Kidney (tissue), 14 donors: ENCODE data around the gene ARID1B. TPM values are rescaled to one million over a fixed set of nuclear protein-coding genes. Genes with fewer than 3 reads are reported as not detected.

ENCODE experiments used
- DNase-seq, 5 donors: peaks; one replicate each; pipeline ENCODE4 v3.0.0-alpha.2; 2013 to 2020
- FAIRE-seq: peaks from 2 replicates; lab custom pipeline; 2012; peaks lifted over from hg19 to GRCh38; lab: Jason Lieb, UNC
- H3K27ac ChIP-seq, 2 donors: one replicate each; pipeline ENCODE4 v1.7.0; 2013; ENCODE audit warnings: low read depth in 2 of 2, low read length in 2 of 2, inconsistent platforms in 1 of 2
- H3K27me3 ChIP-seq: one replicate; pipeline ENCODE4 v1.7.1; 2013; ENCODE audit warnings: low read length, inconsistent platforms; ENCODE audit not compliant: control insufficient read depth, insufficient read depth
- H3K36me3 ChIP-seq, 3 donors: one replicate each; pipeline versions ENCODE4 v1.7.0 to v1.7.1; 2013; ENCODE audit warnings: low read length in 3 of 3, control low read depth in 1 of 3, inconsistent platforms in 1 of 3; ENCODE audit not compliant: insufficient read depth in 3 of 3, control insufficient read depth in 2 of 3
- H3K4me1 ChIP-seq, 3 donors: one replicate each; pipeline versions ENCODE4 v1.7.0 to v1.7.1; 2013; ENCODE audit warnings: low read length in 3 of 3, inconsistent platforms in 1 of 3, low read depth in 1 of 3; ENCODE audit not compliant: control insufficient read depth in 2 of 3, insufficient read depth in 2 of 3
- H3K4me3 ChIP-seq, 3 donors: one replicate each; pipeline versions ENCODE4 v1.7.0 to v1.8.1; 2013; ENCODE audit warnings: low read length in 3 of 3, control low read depth in 1 of 3, inconsistent platforms in 1 of 3
- H3K9ac ChIP-seq, 3 donors: one replicate each; pipeline versions ENCODE4 v1.7.0 to v1.7.1; 2013; ENCODE audit warnings: low read length in 3 of 3, control low read depth in 1 of 3, inconsistent platforms in 1 of 3
- H3K9me3 ChIP-seq, 3 donors: one replicate each; pipeline versions ENCODE4 v1.7.0 to v1.7.1; 2013; ENCODE audit warnings: low read length in 3 of 3, control low read depth in 1 of 3, inconsistent platforms in 1 of 3; ENCODE audit not compliant: control insufficient read depth in 2 of 3, insufficient read depth in 1 of 3
- CTCF ChIP-seq: IDR thresholded peaks from 3 replicates; pipeline ENCODE4 v1.5.1; 2012; ENCODE audit warnings: mild to moderate bottlenecking, moderate library complexity, borderline replicate concordance; ENCODE audit not compliant: insufficient read depth; ENCODE audit errors: extremely low read depth
- intact Hi-C: fragments of 100-400 bp; cut with DNase I; formaldehyde crosslinking; loops from one replicate; pipeline ENCODE4 v1.11.1; 2022
- polyA plus RNA-seq: library from polyadenylated mRNA; stranded (reverse); fragments of 350-450 nt; fragmentation: Illumina TruSeq; extraction: RNeasy Lipid Tissue Mini Kit (QIAGEN cat#74804); gene quantifications from one replicate; pipeline ENCODE4 v1.2.3, GENCODE V29; 2014; ENCODE audit warnings: low read depth, low replicate concordance; ENCODE audit not compliant: insufficient read depth
- total RNA-seq: library from RNA; stranded (reverse); fragmentation: NEBNext Ultra II Directional; extraction: Animal tissue kit (Norgen Biotek cat#: 25700); gene quantifications from one replicate; pipeline ENCODE4 v1.2.1, GENCODE V29; 2021
- donor health status: control.
- donor health status: control.
- donor health status: control.
- donor health status: control.
- donor health status: control.
- donor health status: DM: yes; HTN: yes; CAD: no.
- donor health status: Normal renal cell carcinoma (clear cell type).

Gene ARID1B
- total and polyA plus RNA-seq, 2 donors from 2014 or later, result 16.4 to 110 TPM

DNA sequence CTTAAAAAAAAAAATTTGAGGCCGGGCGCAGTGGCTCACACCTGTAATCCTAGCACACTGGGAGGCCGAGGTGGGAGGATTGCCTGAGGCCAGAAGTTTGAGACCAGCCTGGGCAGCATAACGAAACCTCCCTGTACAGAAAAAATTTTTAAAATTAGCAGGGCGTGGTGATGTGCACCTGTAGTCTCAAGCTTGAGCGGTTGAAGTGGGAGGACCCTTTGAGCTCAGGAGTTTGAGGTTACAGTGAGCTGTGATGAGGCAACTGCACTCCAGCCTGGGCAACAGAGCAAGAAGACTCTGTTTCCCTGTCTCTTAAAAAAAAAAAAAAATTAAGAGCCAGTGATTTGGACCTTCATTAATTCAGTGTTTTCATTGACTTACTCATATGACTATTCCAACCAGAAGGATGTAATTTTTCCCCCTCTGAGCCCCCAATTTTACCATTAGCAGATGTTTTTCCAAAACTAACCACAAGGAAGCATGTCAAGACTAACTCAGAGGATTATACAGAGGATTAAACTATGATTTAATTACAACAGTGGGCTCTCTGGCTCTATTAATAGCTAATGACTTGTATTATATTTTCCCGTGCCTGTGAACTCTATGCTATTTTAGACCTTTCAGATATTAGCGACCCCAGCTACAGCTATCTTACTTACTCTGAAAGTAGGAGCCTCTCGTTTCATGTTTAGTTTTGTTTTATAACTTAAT is 75.1 kb downstream of the ARID1B start:
- no peaks in the 10 kb centered on the region for H3K27me3 ChIP-seq
- no peak for DNase-seq
- no peak for TF ChIP-seq CTCF
- H3K9ac ChIP-seq, result peak overlapping the region in 1 of 3 donors; percentile 30
- intact Hi-C loops, result no loop called here
- FAIRE-seq, result no peak
- H3K4me1 ChIP-seq, result peaks cover 0 to 39% (median 19%) of the 10 kb centered on the region in 3 donors
- no peak overlapping the region for H3K4me3 ChIP-seq
- H3K27ac ChIP-seq, result no peak overlapping the region
- no peaks in the 10 kb centered on the region for H3K36me3 ChIP-seq
- H3K9me3 ChIP-seq, result no peaks in the 10 kb centered on the region

- intact Hi-C loops, result no loop called here
- no peak for FAIRE-seq
- peaks cover 0 to 35% (median 20%) of the 10 kb centered on the region in 3 donors for H3K4me1 ChIP-seq
- H3K4me3 ChIP-seq, result no peak overlapping the region
- no peak for DNase-seq
- no peaks in the 10 kb centered on the region for H3K9me3 ChIP-seq
- H3K9ac ChIP-seq, result no peak overlapping the region
- no peaks in the 10 kb centered on the region for H3K27me3 ChIP-seq
- no peak for TF ChIP-seq CTCF
- H3K27ac ChIP-seq, result no peak overlapping the region
- no peaks in the 10 kb centered on the region for H3K36me3 ChIP-seq
Observed at GRCh38 chr6:156852858-156853216, 75.7 kb downstream of the ARID1B start.

DNA sequence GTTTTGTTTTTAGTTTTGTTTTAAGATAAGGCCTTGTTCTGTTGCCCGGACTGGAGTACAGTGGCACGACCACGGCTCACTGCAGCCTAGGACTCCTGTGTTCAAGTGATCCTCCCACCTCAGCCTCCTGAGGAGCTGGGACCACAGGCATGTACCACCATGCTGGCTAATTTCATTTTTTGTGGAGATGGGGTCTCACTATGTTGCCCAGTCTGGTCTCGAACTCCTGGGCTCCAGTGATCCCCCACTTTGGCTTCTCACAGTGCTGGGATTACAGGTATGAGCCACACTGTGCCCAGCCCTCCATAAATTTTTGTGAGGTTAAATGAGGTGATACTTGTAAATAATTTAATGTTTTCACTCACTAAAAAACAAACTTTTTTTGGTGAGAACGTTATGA is 76.6 kb downstream of the ARID1B start:
- Histone ChIP-seq H3K27me3 (no peaks in the 10 kb centered on the region), H3K27ac (no peak overlapping the region), H3K36me3 (no peaks in the 10 kb centered on the region), H3K9me3 (no peaks in the 10 kb centered on the region), H3K9ac (no peak overlapping the region), H3K4me1 (peaks cover 0 to 35% (median 13%) of the 10 kb centered on the region in 3 donors), H3K4me3 (no peak overlapping the region)
- FAIRE-seq, result no peak
- intact Hi-C loops, result no loop called here
- no peak for DNase-seq
- TF ChIP-seq CTCF, result no peak
